ENCODE results near the gene KCNC1. TPM values are rescaled to one million over a fixed set of nuclear protein-coding genes. Genes with fewer than 3 reads are reported as not detected.

KCNC1 gene
- total RNA-seq, 1 donor from 2014 or later = not detected

DNA sequence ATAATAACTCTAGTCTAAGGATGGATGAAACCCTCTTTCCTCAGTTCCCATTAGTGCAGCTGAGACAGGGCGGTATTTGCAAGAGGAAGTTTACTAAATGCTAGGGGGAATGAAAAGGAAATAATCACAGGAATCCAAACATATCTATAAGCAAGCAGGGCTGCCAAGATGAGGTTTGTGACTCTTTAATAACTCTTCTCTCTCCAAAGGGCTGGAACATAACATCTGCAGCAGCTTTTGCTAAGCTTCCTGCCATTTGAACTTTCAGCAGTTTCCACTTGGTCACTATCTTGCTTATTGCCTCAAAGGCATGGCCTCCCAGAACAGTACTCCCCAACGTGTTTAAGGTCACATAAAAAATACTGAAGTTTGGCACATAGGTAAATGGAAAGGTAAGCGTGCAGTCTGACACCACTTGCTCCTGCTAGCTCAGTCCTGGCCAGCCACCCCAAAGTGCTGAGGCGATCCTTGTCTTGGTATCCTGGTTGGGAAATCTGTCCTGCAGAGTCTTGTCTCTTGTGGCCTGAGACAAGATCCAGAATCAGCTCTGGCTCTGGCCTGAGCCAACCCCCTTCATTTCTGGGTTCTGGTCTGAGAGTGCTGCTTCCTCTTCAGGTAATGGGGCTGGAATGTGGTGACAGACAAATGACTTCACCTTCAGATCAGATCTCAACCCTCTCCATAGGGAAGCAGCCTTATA lies 81.8 kb downstream of the KCNC1 start:
- no peaks in the 10 kb centered on the region for H3K27me3 ChIP-seq
- H3K9me3 ChIP-seq = no peaks in the 10 kb centered on the region
- TF ChIP-seq, protein P1, sequence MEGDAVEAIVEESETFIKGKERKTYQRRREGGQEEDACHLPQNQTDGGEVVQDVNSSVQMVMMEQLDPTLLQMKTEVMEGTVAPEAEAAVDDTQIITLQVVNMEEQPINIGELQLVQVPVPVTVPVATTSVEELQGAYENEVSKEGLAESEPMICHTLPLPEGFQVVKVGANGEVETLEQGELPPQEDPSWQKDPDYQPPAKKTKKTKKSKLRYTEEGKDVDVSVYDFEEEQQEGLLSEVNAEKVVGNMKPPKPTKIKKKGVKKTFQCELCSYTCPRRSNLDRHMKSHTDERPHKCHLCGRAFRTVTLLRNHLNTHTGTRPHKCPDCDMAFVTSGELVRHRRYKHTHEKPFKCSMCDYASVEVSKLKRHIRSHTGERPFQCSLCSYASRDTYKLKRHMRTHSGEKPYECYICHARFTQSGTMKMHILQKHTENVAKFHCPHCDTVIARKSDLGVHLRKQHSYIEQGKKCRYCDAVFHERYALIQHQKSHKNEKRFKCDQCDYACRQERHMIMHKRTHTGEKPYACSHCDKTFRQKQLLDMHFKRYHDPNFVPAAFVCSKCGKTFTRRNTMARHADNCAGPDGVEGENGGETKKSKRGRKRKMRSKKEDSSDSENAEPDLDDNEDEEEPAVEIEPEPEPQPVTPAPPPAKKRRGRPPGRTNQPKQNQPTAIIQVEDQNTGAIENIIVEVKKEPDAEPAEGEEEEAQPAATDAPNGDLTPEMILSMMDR (IDR thresholded peaks at IDR 0.05) = no peak
- H3K4me1 ChIP-seq = peaks cover 12 to 29% of the 10 kb centered on the region in 2 donors
- no peak overlapping the region for H3K4me3 ChIP-seq
- H3K36me3 ChIP-seq = no peaks in the 10 kb centered on the region
- H3K27ac ChIP-seq = no peak overlapping the region
- no peak for DNase-seq (ENCODE audit: low spot score in 2 of 2)
- intact Hi-C loops (cut with DNase I) = no loop called here

DNA sequence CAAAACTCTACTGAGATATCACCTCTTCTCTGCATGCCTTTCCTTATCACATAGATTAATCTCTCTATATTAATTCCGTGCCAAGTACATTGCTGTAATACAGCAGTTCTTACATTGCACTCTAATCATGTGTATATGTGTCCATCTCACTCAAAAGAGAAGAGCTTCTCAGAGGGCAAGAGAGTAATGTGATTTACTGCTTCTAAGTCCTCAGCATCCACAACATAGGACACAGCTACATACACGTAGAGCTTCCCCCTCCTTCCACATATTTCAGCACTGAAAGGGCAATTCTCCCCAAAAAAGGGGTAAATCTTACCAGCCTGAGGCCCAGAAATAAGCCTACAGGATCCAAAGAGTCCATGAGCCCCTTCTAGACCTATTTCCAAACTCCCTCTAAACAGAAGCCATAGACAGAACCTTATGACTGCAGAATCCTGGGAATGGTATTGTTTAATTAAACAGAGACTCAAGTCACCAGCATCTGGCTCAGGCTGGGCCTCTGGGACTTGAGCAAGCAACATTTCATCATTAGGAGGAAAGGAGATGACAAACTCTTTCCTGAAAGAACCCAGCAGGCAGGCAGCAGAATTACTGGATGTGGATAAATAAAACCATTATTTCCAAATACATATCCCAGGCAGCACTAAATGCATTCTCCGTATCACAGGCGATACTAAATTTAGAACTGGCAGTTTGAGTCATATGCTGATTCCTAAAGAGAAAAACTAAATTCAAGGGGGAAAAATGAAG lies 87.2 kb downstream of the KCNC1 start:
- DNase-seq (ENCODE audit: low spot score in 2 of 2) = peak in 1 of 2 donors; percentile 77
- intact Hi-C loops (cut with DNase I) = no loop called here
- peak overlapping the region; percentile 34 to 48 for H3K27ac ChIP-seq

DNA sequence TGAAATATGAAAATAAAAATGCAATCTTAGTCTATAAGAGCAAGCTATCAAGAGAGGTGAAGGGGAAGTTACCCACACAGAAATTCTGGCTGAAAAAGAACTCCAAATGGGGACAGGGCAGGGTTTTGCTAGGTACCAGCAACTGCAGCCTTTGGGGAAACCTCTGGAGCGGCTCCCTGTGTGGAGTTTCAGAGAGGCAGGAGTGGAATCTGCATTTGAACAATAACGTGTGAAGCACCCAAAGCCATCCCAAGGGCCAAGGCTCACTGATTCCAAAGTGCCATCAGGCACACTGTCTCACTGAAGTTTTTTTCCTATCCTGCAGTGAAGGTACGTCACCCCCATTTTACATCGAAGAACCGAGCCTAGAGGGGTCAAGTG lies 87.8 kb downstream of the KCNC1 start:
- intact Hi-C loops (cut with DNase I) = no loop called here
- TF ChIP-seq, protein P1 (IDR thresholded peaks at IDR 0.05) = no peak
- Histone ChIP-seq H3K4me3 (no peak overlapping the region), H3K36me3 (no peaks in the 10 kb centered on the region), H3K4me1 (peaks cover 0 to 14% of the 10 kb centered on the region in 2 donors), H3K9me3 (no peaks in the 10 kb centered on the region), H3K27ac (peak overlapping the region in 1 of 2 donors; percentile 2), H3K27me3 (no peaks in the 10 kb centered on the region)
- no peak for DNase-seq (ENCODE audit: low spot score in 2 of 2)

More for the DNA sequence above, 87.2 kb downstream of the KCNC1 start:
- no peaks in the 10 kb centered on the region for H3K9me3 ChIP-seq
- H3K4me1 ChIP-seq = peaks cover 0 to 16% of the 10 kb centered on the region in 2 donors
- no peaks in the 10 kb centered on the region for H3K36me3 ChIP-seq
- no peak overlapping the region for H3K4me3 ChIP-seq
- H3K27me3 ChIP-seq = no peaks in the 10 kb centered on the region
- TF ChIP-seq, protein P1 (IDR thresholded peaks at IDR 0.05) = no peak

DNA sequence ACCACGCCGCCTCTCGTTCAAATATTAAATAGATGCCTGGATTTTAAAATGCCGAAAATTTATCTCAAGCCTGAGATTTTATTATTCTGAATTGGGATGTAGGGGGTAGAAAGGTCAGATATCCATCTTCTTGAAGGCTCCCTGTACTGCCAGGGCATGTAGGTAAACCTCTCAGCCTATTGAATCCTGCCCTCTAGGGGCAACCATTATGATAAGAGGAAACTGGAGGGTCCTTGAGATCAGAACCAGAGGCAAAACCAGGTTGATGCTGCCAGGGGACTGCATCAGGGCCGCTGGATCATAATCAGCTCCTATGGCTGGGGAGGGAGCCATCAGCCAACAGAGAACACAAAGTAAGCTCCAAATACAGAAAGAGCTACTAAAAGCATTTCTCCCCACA lies 92.4 kb downstream of the KCNC1 start:
- Histone ChIP-seq H3K27me3 (no peaks in the 10 kb centered on the region), H3K4me1 (peaks cover 0 to 13% of the 10 kb centered on the region in 2 donors), H3K27ac (no peak overlapping the region), H3K4me3 (no peak overlapping the region), H3K36me3 (no peaks in the 10 kb centered on the region), H3K9me3 (no peaks in the 10 kb centered on the region)
- no peak for DNase-seq (ENCODE audit: low spot score in 2 of 2)
- TF ChIP-seq, protein P1 (IDR thresholded peaks at IDR 0.05) = no peak
- intact Hi-C loops (cut with DNase I) = no loop called here

DNA sequence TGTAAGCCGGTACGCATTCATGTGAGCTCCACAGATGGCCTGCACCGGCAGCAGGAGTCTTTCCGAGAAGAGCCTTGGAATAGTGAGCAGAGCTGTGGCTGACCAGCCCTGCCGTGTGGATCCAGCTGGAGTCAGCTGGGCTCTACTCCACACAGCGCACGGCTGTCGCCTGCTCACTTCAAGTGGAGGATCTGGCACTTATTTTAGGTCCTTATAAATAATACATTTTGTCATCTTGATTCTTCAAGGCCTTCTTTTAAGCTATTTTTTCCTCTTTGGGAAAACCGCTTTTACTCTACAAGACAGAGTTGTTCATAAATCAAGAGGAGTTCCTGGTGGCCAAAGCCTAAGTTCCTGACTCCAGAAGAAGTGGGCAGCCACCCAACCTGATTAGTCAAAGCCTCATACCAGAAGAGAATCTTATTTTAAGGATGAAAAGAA lies 93.8 kb downstream of the KCNC1 start:
- TF ChIP-seq, protein P1 (IDR thresholded peaks at IDR 0.05) = no peak
- peak overlapping the region; percentile 6 to 52 for H3K27ac ChIP-seq
- peak in 1 of 2 donors; percentile 74 for DNase-seq (ENCODE audit: low spot score in 2 of 2)
- H3K4me1 ChIP-seq = peaks cover 0 to 6% of the 10 kb centered on the region in 2 donors
- intact Hi-C loops (cut with DNase I) = no loop called here
- no peaks in the 10 kb centered on the region for H3K36me3 ChIP-seq
- no peaks in the 10 kb centered on the region for H3K9me3 ChIP-seq
- H3K4me3 ChIP-seq = no peak overlapping the region
- H3K27me3 ChIP-seq = no peaks in the 10 kb centered on the region

All from ascending aorta (tissue), 2 donors.